RWPE2 (cell line): Measurements from ENCODE around the gene CNTNAP5.
A peak's percentile ranks its signal among the peaks of the same experiment; 100 is the strongest.

Experiments
- ATAC-seq: fragments of 200-7000 bp; cut with Tn5 transposase; 3 replicates; pipeline ENCODE4 v1.9.1; 2021; ENCODE audit warnings: low read depth
- DNase-seq: peaks from one replicate; pipeline ENCODE4 v3.0.0-alpha.2; 2020; ENCODE audit warnings: low spot score
- H3K27ac ChIP-seq: fragments of 450-650 bp; 2 replicates; pipeline ENCODE4 v1.5.1; 2017; ENCODE audit warnings: mild to moderate bottlenecking; ENCODE audit not compliant: poor library complexity, severe bottlenecking
- H3K27me3 ChIP-seq: fragments of 250-450 bp; sonication (Bioruptor Pico); 2 replicates; pipeline ENCODE4 v1.5.1; 2021; ENCODE audit warnings: mild to moderate bottlenecking, moderate library complexity; ENCODE audit not compliant: insufficient read depth, poor library complexity, severe bottlenecking
- H3K36me3 ChIP-seq: fragments of 250-450 bp; sonication (Bioruptor Pico); 2 replicates; pipeline ENCODE4 v1.5.1; 2020; ENCODE audit warnings: low read depth, mild to moderate bottlenecking, moderate library complexity
- H3K4me1 ChIP-seq: fragments of 250-450 bp; sonication (Bioruptor Pico); 2 replicates; pipeline ENCODE4 v1.5.1; 2021; ENCODE audit warnings: mild to moderate bottlenecking, moderate library complexity; ENCODE audit not compliant: insufficient read depth, poor library complexity, severe bottlenecking
- H3K4me3 ChIP-seq: fragments of 250-450 bp; sonication (Bioruptor Pico); 2 replicates; pipeline ENCODE4 v1.5.1; 2021; ENCODE audit warnings: mild to moderate bottlenecking, moderate library complexity; ENCODE audit not compliant: severe bottlenecking
- H3K9me3 ChIP-seq: fragments of 250-450 bp; sonication (Bioruptor Pico); 2 replicates; pipeline ENCODE4 v1.5.1; 2021; ENCODE audit warnings: mild to moderate bottlenecking, moderate library complexity; ENCODE audit not compliant: severe bottlenecking
- TF ChIP-seq, protein P1 (sequence below): fragments of 450-650 bp; IDR thresholded peaks from one replicate; pipeline ENCODE4 v1.5.1; 2017; ENCODE audit warnings: mild to moderate bottlenecking, moderate library complexity; ENCODE audit not compliant: poor library complexity, severe bottlenecking

CNTNAP5 gene

GRCh38 chr2:124810132-124810531 is 785.0 kb downstream of the CNTNAP5 start:
- DNase-seq: no peak
- no peaks in the 10 kb centered on the region for H3K4me1 ChIP-seq
- no peaks in the 10 kb centered on the region for H3K27me3 ChIP-seq
- no peaks in the 10 kb centered on the region for H3K9me3 ChIP-seq
- no peak overlapping the region for H3K4me3 ChIP-seq
- peak; percentile 36; the same call in 2 of the 3 replicates for ATAC-seq
- no peaks in the 10 kb centered on the region for H3K36me3 ChIP-seq
- TF ChIP-seq, protein P1, sequence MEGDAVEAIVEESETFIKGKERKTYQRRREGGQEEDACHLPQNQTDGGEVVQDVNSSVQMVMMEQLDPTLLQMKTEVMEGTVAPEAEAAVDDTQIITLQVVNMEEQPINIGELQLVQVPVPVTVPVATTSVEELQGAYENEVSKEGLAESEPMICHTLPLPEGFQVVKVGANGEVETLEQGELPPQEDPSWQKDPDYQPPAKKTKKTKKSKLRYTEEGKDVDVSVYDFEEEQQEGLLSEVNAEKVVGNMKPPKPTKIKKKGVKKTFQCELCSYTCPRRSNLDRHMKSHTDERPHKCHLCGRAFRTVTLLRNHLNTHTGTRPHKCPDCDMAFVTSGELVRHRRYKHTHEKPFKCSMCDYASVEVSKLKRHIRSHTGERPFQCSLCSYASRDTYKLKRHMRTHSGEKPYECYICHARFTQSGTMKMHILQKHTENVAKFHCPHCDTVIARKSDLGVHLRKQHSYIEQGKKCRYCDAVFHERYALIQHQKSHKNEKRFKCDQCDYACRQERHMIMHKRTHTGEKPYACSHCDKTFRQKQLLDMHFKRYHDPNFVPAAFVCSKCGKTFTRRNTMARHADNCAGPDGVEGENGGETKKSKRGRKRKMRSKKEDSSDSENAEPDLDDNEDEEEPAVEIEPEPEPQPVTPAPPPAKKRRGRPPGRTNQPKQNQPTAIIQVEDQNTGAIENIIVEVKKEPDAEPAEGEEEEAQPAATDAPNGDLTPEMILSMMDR: peak; percentile 43
- no peak overlapping the region for H3K27ac ChIP-seq

- Histone ChIP-seq H3K27ac (no peak overlapping the region), H3K36me3 (no peaks in the 10 kb centered on the region), H3K4me3 (no peak overlapping the region), H3K9me3 (no peaks in the 10 kb centered on the region), H3K27me3 (no peaks in the 10 kb centered on the region), H3K4me1 (no peaks in the 10 kb centered on the region)
- ATAC-seq (no peak), DNase-seq (no peak)
- TF ChIP-seq, protein P1: no peak
Observed at GRCh38 chr2:124814968-124815745, 790.1 kb downstream of the CNTNAP5 start.

DNA sequence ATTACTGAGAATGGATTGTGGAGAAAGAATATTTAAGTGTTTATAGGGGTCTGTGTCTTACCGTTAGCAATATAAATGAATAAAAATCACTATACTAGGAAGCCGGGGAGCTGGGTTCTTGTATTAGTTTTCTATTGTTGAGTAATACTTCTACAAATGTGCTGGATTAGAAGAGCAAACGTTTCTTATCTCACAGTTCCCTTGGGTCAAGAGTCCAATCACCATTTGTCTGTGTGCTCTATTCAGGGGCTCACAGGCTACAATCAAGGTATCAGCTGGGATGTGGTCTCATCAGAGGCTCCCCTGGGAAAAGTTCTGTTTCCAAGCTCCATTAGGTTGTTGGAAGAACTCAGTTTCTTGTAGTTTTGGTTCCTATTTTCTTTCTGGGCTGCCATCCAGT is 790.9 kb downstream of the CNTNAP5 start:
- no peaks in the 10 kb centered on the region for H3K4me1 ChIP-seq
- DNase-seq (no peak), ATAC-seq (no peak)

DNA sequence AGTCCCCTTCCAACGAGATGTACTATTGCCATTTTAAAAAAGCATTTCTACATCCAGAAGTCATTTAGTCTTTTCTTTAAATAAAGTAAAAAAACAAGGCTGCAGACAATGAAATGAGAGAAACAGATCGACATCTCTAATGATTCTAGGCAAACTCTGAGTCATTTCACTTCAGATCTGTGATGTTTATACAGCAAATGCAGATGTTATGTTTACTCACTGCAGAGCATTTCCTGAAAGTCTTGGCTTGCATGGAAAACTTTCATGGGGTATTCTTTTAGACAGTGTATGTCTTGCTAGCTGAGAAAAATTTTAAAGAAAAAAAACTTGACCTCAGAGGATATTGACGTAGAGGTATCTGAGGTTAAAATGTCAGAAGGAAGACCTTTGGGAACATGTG is 797.4 kb downstream of the CNTNAP5 start:
- Histone ChIP-seq H3K4me1 (no peaks in the 10 kb centered on the region), H3K27ac (no peak overlapping the region), H3K36me3 (no peaks in the 10 kb centered on the region), H3K9me3 (no peaks in the 10 kb centered on the region), H3K27me3 (no peaks in the 10 kb centered on the region), H3K4me3 (no peak overlapping the region)
- ATAC-seq (no peak), DNase-seq (no peak)
- TF ChIP-seq, protein P1: no peak

More for the DNA sequence above, 790.9 kb downstream of the CNTNAP5 start:
- Histone ChIP-seq H3K36me3 (no peaks in the 10 kb centered on the region), H3K9me3 (no peaks in the 10 kb centered on the region), H3K4me3 (no peak overlapping the region), H3K27ac (no peak overlapping the region), H3K27me3 (no peaks in the 10 kb centered on the region)
- TF ChIP-seq, protein P1: no peak

- no peak for DNase-seq
- ATAC-seq: no peak
- H3K9me3 ChIP-seq: no peaks in the 10 kb centered on the region
- H3K4me1 ChIP-seq: no peaks in the 10 kb centered on the region
- no peaks in the 10 kb centered on the region for H3K27me3 ChIP-seq
- H3K4me3 ChIP-seq: no peak overlapping the region
- TF ChIP-seq, protein P1: no peak
- no peak overlapping the region for H3K27ac ChIP-seq
- no peaks in the 10 kb centered on the region for H3K36me3 ChIP-seq
Observed at GRCh38 chr2:124824441-124824840, 799.4 kb downstream of the CNTNAP5 start.
